Measurements from ENCODE around the gene ANKS1A. TPM values are rescaled to one million over a fixed set of nuclear protein-coding genes. Genes with fewer than 3 reads are reported as not detected.

ANKS1A gene
- total RNA-seq, 1 experiment from 2014 or later, result 28.5 TPM

GRCh38 chr6:35007016-35007415 is 118.0 kb downstream of the ANKS1A start:
- POLR2A ChIA-PET (ENCODE audit: unreplicated experiment), result interaction anchor here (0.7 kb wide), 1 partner anchor 141 kb away, joined by 5 read pairs; no protein-coding TSS in a partner anchor
- no peaks in the 10 kb centered on the region for H3K4me1 ChIP-seq (replicated peaks; ENCODE audit: insufficient read depth)
- H3K27ac ChIP-seq, result no peak overlapping the region
- no peaks in the 10 kb centered on the region for H3K9me2 ChIP-seq (ENCODE audit: insufficient read depth)
- H3K36me3 ChIP-seq (ENCODE audit: low read depth), result no peaks in the 10 kb centered on the region
- H3K79me2 ChIP-seq (ENCODE audit: low read depth), result no peaks in the 10 kb centered on the region
- no peak overlapping the region for H3K4me3 ChIP-seq
- H3K4me2 ChIP-seq, result no peak overlapping the region
- no peaks in the 10 kb centered on the region for H3K9me3 ChIP-seq (ENCODE audit: insufficient read depth, low read depth)
- H3F3A ChIP-seq (ENCODE audit: insufficient read depth, low read depth), result no peaks in the 10 kb centered on the region
- no peaks in the 10 kb centered on the region for H4K20me1 ChIP-seq (ENCODE audit: insufficient read depth)
- H2AFZ ChIP-seq, result no peak overlapping the region
- no TSS peak for BruUV-seq (replicated peaks)
- CTCF ChIA-PET, result interaction anchor here (0.6 kb wide), 1 partner anchor 316 kb away, joined by 4 read pairs; no protein-coding TSS in a partner anchor
- no peak for TF ChIP-seq EZH2 (IDR thresholded peaks at IDR 0.05; ENCODE audit: low read depth)
- TF ChIP-seq CTCF (conservative IDR thresholded peaks at IDR 0.05), result no peak
- H3K27me3 ChIP-seq (ENCODE audit: insufficient read depth, low read depth), result no peaks in the 10 kb centered on the region
- no peak for DNase-seq
- intact Hi-C loops (cut with micrococcal nuclease; ENCODE audit: unreplicated experiment), result no loop called here

- intact Hi-C loops (cut with micrococcal nuclease; ENCODE audit: unreplicated experiment), result no loop called here
- no peak overlapping the region for H2AFZ ChIP-seq
- no peaks in the 10 kb centered on the region for H3K27me3 ChIP-seq (ENCODE audit: insufficient read depth, low read depth)
- H3K4me3 ChIP-seq, result no peak overlapping the region
- POLR2A ChIA-PET (ENCODE audit: unreplicated experiment), result no interaction called here
- H3K4me2 ChIP-seq, result no peak overlapping the region
- no TSS peak for BruUV-seq (replicated peaks)
- H3K9me3 ChIP-seq (ENCODE audit: insufficient read depth, low read depth), result no peaks in the 10 kb centered on the region
- H3K36me3 ChIP-seq (ENCODE audit: low read depth), result no peaks in the 10 kb centered on the region
- H3K4me1 ChIP-seq (replicated peaks; ENCODE audit: insufficient read depth), result no peaks in the 10 kb centered on the region
- H4K20me1 ChIP-seq (ENCODE audit: insufficient read depth), result no peaks in the 10 kb centered on the region
- no peaks in the 10 kb centered on the region for H3K79me2 ChIP-seq (ENCODE audit: low read depth)
- no peak for DNase-seq
- CTCF ChIA-PET, result no interaction called here
- no peak for TF ChIP-seq EZH2 (IDR thresholded peaks at IDR 0.05; ENCODE audit: low read depth)
- no peak for TF ChIP-seq CTCF (conservative IDR thresholded peaks at IDR 0.05)
- H3K27ac ChIP-seq, result no peak overlapping the region
- no peaks in the 10 kb centered on the region for H3K9me2 ChIP-seq (ENCODE audit: insufficient read depth)
- no peaks in the 10 kb centered on the region for H3F3A ChIP-seq (ENCODE audit: insufficient read depth, low read depth)
Observed at GRCh38 chr6:35008858-35009257, 119.8 kb downstream of the ANKS1A start.

- Histone ChIP-seq H3K27ac (no peak overlapping the region), H3K4me2 (no peak overlapping the region), H3K27me3 (ENCODE audit: insufficient read depth, low read depth) (no peaks in the 10 kb centered on the region), H3K79me2 (ENCODE audit: low read depth) (no peaks in the 10 kb centered on the region), H3K9me2 (ENCODE audit: insufficient read depth) (no peaks in the 10 kb centered on the region), H4K20me1 (ENCODE audit: insufficient read depth) (no peaks in the 10 kb centered on the region), H3F3A (ENCODE audit: insufficient read depth, low read depth) (no peaks in the 10 kb centered on the region), H3K36me3 (ENCODE audit: low read depth) (no peaks in the 10 kb centered on the region), H3K9me3 (ENCODE audit: insufficient read depth, low read depth) (no peaks in the 10 kb centered on the region), H3K4me3 (no peak overlapping the region), H3K4me1 (replicated peaks; ENCODE audit: insufficient read depth) (0 out of 2 replicates have a peak, but pooled peaks cover 5% of the 10 kb centered on the region), H2AFZ (no peak overlapping the region)
- no TSS peak for BruUV-seq (replicated peaks)
- intact Hi-C loops (cut with micrococcal nuclease; ENCODE audit: unreplicated experiment), result no loop called here
- POLR2A ChIA-PET (ENCODE audit: unreplicated experiment), result interaction anchor here (0.6 to 0.7 kb wide), 2 partner anchors 8 to 86 kb away, joined by 3 to 4 read pairs; no protein-coding TSS in a partner anchor
- no peak for DNase-seq
- CTCF ChIA-PET, result no interaction called here
- TF ChIP-seq CTCF (conservative IDR thresholded peaks at IDR 0.05) (no peak), EZH2 (IDR thresholded peaks at IDR 0.05; ENCODE audit: low read depth) (no peak)
Observed at GRCh38 chr6:35011096-35012041, 122.3 kb downstream of the ANKS1A start.

Measured in PC-9 (cell line).